ENCODE results near the gene MAEA.

Gene MAEA

DNA sequence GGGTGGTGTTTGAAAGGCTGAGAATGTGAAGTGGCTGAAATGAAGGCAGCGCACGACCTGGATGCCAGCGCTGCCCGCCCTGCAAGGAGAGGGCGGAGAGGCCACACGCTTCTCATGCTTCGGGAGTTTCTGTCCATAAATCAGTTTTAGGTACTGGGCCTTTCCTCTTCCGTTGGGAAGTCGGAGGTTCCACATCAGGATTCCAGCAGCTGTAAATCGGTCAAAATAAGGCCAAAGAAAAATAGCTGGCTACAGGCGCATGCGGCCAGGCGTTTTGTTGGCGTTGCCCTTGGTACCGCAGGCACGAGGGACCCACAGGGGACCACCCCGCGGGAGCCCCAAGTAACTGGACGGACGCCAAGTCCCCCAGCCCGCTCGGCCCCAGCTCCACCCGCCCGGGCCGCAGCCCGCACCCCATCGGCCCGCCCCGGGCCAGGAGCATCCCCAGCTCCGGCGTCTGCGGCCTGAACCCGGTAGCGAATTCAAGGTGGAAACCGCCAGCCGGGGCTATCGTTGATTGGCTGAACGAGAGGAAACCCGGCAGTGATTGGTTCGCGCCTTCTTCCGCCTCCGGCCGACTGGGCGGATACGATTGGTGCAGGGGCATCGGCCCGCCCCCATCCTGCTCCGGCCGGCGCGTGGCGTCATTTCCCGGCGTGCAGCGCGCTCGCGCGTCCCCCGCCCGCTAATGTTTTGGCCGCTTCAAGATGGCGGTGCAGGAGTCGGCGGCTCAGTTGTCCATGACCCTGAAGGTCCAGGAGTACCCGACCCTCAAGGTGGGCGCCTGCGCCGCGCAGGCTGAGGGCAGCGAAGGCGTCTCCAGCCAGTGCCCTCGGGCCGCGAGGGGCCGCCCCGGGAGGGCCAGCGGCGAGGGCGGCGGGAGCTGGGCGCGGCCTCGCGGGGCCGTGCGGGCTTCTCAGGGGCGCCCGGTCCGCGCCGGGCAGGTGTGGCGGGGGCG, at the start of gene MAEA:
MAEA (plus strand) TSS at position 685 of the 958 bp plus-strand sequence; CDS start at position 708, 23 bp downstream.
- TF ChIP-seq, protein P1, sequence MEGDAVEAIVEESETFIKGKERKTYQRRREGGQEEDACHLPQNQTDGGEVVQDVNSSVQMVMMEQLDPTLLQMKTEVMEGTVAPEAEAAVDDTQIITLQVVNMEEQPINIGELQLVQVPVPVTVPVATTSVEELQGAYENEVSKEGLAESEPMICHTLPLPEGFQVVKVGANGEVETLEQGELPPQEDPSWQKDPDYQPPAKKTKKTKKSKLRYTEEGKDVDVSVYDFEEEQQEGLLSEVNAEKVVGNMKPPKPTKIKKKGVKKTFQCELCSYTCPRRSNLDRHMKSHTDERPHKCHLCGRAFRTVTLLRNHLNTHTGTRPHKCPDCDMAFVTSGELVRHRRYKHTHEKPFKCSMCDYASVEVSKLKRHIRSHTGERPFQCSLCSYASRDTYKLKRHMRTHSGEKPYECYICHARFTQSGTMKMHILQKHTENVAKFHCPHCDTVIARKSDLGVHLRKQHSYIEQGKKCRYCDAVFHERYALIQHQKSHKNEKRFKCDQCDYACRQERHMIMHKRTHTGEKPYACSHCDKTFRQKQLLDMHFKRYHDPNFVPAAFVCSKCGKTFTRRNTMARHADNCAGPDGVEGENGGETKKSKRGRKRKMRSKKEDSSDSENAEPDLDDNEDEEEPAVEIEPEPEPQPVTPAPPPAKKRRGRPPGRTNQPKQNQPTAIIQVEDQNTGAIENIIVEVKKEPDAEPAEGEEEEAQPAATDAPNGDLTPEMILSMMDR (IDR thresholded peaks at IDR 0.05; ENCODE audit: low read depth, low read length), result no peak
- H3K4me3 ChIP-seq (ENCODE audit: low read depth, low read length), result peak within 1 kb of the TSS; percentile 89

DNA sequence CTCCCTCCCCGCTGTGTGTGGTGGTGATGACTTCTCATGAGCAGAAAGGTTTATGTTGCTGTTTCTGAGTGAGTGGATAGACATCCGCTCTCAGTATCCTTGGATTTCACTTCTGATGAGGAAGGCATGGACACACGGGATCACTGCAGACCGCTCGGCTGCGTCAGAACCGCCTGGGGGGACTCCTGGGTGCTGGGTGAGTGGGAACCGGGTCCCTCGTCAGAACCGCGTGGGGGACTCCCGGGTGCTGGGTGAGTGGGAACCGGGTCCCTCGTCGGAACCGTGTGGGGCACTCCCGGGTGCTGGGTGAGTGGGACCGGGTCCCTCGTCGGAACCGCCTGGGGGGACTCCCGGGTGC, 49.8 kb upstream of the MAEA start:
- TF ChIP-seq, protein P1 (IDR thresholded peaks at IDR 0.05; ENCODE audit: low read depth, low read length), result no peak

DNA sequence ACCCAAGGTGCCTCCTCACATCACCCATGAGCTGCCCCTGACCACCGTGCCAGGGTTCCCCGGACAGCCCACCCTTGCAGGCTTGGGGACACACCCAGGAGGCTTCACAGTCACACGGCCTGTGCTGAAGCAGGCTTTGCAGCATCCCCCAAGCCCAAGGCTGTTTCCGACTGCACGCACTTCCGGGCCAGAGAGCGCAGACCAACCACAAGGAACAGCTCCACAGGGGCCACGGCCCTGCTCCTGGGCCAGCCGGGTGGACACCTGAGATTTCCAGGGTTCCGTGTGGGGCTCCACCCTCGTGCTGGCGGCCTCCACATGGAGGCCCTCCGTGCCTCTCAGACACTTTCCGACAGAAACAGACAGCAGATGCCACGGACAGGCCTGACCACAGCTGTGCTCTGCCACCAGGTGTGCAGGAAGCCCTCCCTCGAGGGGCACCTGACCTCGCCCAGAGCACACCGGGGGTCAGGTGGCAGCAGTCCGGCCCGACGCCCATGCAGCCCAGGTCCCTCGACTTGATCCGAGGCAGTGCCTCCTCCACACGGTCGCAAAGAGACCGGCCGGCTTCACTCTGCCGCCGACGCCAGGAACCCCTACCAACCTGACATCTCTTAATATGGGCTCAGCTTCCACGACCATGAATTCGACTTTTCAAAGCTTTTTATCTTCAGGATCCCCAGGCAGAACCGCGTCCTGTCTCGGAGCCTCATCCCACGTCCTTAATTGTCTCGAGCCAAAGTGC, 48.8 kb upstream of the MAEA start:
- TF ChIP-seq, protein P1 (IDR thresholded peaks at IDR 0.05; ENCODE audit: low read depth, low read length), result no peak
- no peak overlapping the region for H3K4me3 ChIP-seq (ENCODE audit: low read depth, low read length)

More for the DNA sequence above, 49.8 kb upstream of the MAEA start:
- H3K4me3 ChIP-seq (ENCODE audit: low read depth, low read length), result no peak overlapping the region

DNA sequence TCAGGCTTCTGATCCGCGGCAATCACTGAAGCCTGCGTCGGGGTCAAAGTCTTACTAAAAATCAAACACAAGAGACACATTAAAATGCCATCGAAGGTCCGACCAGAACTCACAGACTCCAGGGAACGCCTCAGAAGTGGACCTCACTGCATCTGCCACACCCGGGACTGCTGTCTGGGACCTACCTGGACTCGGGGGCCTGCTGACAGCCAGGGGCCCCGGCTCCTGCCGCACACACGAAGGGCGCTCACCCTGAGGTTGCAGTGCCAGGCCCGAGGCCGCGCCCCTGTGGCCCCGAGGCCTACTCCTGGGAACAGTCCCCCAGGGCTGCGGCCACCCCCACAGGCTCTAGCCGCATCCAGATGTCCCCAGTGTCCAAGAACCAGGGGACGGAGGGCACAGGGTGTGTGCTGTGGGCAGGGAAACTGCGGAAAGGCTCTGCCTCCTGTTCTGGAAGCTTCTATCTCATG, 48.2 kb upstream of the MAEA start:
- H3K4me3 ChIP-seq (ENCODE audit: low read depth, low read length), result no peak overlapping the region
- TF ChIP-seq, protein P1 (IDR thresholded peaks at IDR 0.05; ENCODE audit: low read depth, low read length), result no peak

DNA sequence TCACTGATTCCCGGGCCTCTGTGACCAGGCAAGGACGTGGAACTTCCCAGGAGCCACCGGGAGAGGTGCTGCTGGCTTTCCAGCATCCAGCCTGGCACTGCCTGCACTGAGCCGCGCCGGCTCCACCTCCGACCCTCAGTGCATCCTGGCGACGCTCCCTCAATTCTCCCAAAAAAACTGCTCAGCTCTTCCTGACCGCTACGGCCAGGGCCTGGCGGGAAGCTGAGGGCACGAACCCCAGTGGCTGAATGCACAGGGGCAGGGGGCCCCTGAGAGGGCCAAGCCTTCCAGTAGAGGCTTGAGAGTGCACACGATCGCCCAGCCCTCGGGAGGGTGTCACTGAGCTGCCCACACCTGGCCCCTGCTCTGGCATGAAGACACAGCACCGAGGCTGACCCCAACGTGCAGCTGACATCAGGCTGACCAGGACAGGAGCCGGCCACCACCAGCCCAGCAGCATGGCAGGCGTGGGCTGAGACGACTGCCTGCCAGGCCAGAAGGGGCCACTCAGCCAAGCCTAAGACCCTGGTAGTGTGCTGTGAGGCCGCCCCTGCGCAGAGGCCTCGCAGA, 47.7 kb upstream of the MAEA start:
- H3K4me3 ChIP-seq (ENCODE audit: low read depth, low read length), result no peak overlapping the region
- TF ChIP-seq, protein P1 (IDR thresholded peaks at IDR 0.05; ENCODE audit: low read depth, low read length), result no peak

DNA sequence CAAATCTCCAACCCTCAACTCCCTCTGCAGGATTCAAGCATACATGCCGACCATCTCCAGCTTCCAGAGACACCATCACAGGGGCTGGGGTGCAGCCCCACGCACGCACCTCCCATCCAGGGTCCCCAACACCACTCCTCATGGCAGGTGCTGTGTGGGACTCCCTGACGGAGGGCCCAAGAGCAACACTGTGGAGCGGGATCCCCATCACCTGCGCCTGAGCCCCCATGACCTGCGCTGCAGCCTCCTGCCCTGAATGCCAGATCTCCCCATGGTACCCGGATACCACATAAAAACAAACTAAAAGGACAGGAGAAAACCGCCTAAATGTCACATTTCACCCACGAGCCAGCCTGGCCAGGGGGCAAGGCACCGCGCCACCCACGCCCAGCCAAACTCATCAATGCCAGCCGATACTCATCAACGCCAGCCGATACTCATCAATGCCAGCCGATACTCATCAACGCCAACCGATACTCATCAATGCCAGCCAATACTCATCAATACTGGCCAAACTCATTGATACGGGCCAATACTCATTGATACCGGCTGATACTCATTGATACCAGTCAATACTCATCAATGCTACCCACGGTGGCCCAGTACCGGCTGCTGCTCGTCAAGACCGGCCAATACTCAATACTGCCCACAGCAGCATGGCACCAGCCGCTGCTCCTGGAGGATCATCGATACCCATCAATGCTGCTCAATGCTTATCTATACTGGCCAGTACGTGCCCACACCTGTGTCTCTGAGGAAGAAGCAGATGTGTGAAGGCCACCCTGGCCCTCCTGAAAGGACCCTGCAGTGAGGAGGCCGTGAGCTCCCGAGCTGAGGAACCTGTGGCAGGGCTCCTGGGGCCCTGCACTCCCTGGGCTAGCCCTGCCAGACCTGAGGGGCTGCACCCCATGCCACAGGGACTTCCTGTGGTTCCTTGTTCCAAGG, 46.9 kb upstream of the MAEA start:
- TF ChIP-seq, protein P1 (IDR thresholded peaks at IDR 0.05; ENCODE audit: low read depth, low read length), result no peak
- no peak overlapping the region for H3K4me3 ChIP-seq (ENCODE audit: low read depth, low read length)

Measured in WI38 (cell line).